ENCODE measurements around the gene PHF5A. TPM values are rescaled to one million over a fixed set of nuclear protein-coding genes. Genes with fewer than 3 reads are reported as not detected.

The PHF5A gene
- total and polyA plus RNA-seq, 4 donors = 15.8 to 31.7 (median 23.2) TPM

DNA sequence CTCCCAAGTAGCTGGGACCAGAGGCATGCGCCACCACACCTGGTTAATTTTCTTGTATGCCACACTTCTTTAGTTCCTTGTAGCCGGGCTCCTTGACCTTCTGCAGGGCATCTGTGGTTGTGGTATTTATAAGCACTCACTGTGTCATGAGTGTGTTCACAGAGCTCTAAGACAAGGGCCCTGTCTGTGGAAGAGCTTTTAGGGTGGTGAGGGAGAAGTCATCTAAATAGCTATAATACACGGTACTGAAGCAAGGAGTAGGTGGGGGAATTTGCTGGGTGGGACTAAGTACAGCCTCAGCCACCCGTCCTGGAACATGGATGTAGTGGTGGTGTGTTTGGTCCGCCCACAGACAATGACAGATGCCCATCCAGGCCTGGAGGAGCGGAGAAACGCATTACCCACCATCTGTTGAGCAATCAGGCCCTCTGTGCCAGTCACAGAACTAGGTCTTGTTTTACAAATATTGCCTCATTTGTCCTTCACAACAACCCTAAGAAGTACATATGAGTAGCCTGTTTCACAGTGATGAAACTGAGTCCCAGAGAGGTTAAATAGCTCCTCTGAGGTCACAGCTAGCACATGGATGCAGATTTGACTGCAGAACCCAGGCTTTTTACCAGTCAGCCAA lies 10.5 kb upstream of the PHF5A start (continued):
- TF ChIP-seq, protein P1, sequence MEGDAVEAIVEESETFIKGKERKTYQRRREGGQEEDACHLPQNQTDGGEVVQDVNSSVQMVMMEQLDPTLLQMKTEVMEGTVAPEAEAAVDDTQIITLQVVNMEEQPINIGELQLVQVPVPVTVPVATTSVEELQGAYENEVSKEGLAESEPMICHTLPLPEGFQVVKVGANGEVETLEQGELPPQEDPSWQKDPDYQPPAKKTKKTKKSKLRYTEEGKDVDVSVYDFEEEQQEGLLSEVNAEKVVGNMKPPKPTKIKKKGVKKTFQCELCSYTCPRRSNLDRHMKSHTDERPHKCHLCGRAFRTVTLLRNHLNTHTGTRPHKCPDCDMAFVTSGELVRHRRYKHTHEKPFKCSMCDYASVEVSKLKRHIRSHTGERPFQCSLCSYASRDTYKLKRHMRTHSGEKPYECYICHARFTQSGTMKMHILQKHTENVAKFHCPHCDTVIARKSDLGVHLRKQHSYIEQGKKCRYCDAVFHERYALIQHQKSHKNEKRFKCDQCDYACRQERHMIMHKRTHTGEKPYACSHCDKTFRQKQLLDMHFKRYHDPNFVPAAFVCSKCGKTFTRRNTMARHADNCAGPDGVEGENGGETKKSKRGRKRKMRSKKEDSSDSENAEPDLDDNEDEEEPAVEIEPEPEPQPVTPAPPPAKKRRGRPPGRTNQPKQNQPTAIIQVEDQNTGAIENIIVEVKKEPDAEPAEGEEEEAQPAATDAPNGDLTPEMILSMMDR (IDR thresholded peaks at IDR 0.05; ENCODE audit: low read depth, low read length, missing input control) = no peak
- TF ChIP-seq TAF1 (conservative IDR thresholded peaks at IDR 0.05) (no peak), HNF4A (conservative IDR thresholded peaks at IDR 0.05) (peak; percentile 82 to 87), YY1 (IDR thresholded peaks at IDR 0.05) (peak; percentile 72), HNF4G (IDR thresholded peaks at IDR 0.05) (no peak), SP1 (IDR thresholded peaks at IDR 0.05) (peak; percentile 77), RAD21 (IDR thresholded peaks at IDR 0.05) (peak; percentile 26 to 51)
- TF ChIP-seq, protein P2, sequence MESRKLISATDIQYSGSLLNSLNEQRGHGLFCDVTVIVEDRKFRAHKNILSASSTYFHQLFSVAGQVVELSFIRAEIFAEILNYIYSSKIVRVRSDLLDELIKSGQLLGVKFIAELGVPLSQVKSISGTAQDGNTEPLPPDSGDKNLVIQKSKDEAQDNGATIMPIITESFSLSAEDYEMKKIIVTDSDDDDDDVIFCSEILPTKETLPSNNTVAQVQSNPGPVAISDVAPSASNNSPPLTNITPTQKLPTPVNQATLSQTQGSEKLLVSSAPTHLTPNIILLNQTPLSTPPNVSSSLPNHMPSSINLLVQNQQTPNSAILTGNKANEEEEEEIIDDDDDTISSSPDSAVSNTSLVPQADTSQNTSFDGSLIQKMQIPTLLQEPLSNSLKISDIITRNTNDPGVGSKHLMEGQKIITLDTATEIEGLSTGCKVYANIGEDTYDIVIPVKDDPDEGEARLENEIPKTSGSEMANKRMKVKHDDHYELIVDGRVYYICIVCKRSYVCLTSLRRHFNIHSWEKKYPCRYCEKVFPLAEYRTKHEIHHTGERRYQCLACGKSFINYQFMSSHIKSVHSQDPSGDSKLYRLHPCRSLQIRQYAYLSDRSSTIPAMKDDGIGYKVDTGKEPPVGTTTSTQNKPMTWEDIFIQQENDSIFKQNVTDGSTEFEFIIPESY (IDR thresholded peaks at IDR 0.05) = peak; percentile 69

DNA sequence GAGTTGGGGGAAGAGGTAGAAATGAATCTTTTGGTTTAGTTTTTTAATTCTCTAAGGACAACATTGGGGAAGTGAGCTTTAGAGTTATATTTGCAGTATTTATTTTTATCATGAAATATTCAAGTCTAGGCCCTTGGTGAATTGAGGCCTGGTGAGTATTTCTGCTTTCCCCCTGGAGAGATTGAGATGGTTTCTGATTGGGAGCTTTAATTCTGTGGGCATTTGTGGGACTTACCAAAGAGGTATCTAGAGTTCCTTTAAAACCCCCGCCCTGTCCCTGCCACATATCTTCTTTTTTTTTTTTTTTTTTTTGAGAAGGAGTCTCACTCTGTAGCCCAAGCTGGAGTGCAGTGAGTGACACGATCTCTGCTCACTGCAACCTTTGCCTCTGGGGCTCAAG lies 10.0 kb upstream of the PHF5A start:
- Histone ChIP-seq H3K27me3 (ENCODE audit: control insufficient read depth in 4 of 4, insufficient read depth in 4 of 4, low read length in 3 of 4) (no peaks in the 10 kb centered on the region), H3K9me3 (ENCODE audit: control insufficient read depth in 4 of 4, low read length in 3 of 4) (no peaks in the 10 kb centered on the region), H3K4me1 (ENCODE audit: control insufficient read depth in 4 of 4, insufficient read depth in 4 of 4, low read length in 3 of 4) (peaks cover 7 to 45% (median 38%) of the 10 kb centered on the region in 4 donors), H3K9ac (ENCODE audit: low read depth in 1 of 2, low read length in 2 of 2) (no peak overlapping the region), H3K27ac (ENCODE audit: low read depth in 1 of 2, low read length in 2 of 2) (peak overlapping the region; percentile 29 to 47), H3K4me3 (ENCODE audit: low read depth in 1 of 3, low read length in 3 of 3) (no peak overlapping the region), H3K36me3 (ENCODE audit: control insufficient read depth in 4 of 4, insufficient read depth in 3 of 4, low read depth in 1 of 4, low read length in 3 of 4) (peaks cover 0 to 2% (median 0%) of the 10 kb centered on the region in 4 donors)
- DNase-seq (ENCODE audit: low spot score) = no peak
- TF ChIP-seq HNF4A (conservative IDR thresholded peaks at IDR 0.05) = no peak
- 89% methylated on average over 2 of the region's 2 CpGs for WGBS

DNA sequence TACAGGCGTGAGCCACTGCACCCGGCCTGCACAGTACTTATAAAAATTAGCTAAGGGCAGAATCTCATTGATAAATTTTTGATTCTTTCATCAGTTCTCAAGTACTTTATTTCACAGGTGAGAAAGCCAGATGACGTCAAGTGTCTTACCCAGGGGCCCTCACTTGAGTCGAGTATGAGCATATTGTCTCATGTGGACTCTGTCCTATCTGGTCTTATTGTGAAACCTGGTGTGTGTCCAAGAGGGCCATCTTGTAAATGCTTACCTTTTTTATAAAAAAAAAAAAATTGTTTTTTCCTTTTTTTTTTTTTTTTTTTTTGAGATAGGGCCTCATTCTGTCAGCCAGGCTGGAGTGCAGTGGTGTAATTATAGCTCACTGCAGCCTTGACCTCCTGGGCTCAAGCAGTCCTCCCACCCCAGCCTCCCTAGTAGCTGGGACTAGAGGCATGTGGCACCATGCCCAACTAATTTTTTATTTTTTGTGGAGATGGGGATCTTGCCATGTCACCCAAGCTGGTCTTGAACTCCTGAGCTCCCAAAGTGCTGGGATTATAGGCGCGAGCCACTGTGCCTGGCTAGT lies 6.5 kb upstream of the PHF5A start:
- H3K4me3 ChIP-seq (ENCODE audit: low read depth in 1 of 3, low read length in 3 of 3) = no peak overlapping the region
- peak; percentile 53 for TF ChIP-seq YY1 (IDR thresholded peaks at IDR 0.05)
- no peak for TF ChIP-seq NR2F2 (IDR thresholded peaks at IDR 0.05)
- TF ChIP-seq FOXA2 (IDR thresholded peaks at IDR 0.05) = no peak
- peak in 1 of 2 donors; percentile 13 for TF ChIP-seq JUND (IDR thresholded peaks at IDR 0.05)
- peak; percentile 41 for TF ChIP-seq HNF4G (IDR thresholded peaks at IDR 0.05)
- peak in 1 of 2 donors; percentile 20 for TF ChIP-seq RXRA (IDR thresholded peaks at IDR 0.05)
- no peak for TF ChIP-seq FOXA1 (IDR thresholded peaks at IDR 0.05)
- TF ChIP-seq HNF4A (conservative IDR thresholded peaks at IDR 0.05) = peak; percentile 66 to 79
- DNase-seq (ENCODE audit: low spot score) = no peak

More for the DNA sequence above, 6.5 kb upstream of the PHF5A start:
- no peak overlapping the region for H3K27ac ChIP-seq (ENCODE audit: low read depth in 1 of 2, low read length in 2 of 2)
- peaks cover 7 to 59% (median 54%) of the 10 kb centered on the region in 4 donors for H3K4me1 ChIP-seq (ENCODE audit: control insufficient read depth in 4 of 4, insufficient read depth in 4 of 4, low read length in 3 of 4)
- H3K9me3 ChIP-seq (ENCODE audit: control insufficient read depth in 4 of 4, low read length in 3 of 4) = no peaks in the 10 kb centered on the region
- H3K27me3 ChIP-seq (ENCODE audit: control insufficient read depth in 4 of 4, insufficient read depth in 4 of 4, low read length in 3 of 4) = no peaks in the 10 kb centered on the region
- H3K36me3 ChIP-seq (ENCODE audit: control insufficient read depth in 4 of 4, insufficient read depth in 3 of 4, low read depth in 1 of 4, low read length in 3 of 4) = peaks cover 0 to 2% (median 2%) of the 10 kb centered on the region in 4 donors
- H3K9ac ChIP-seq (ENCODE audit: low read depth in 1 of 2, low read length in 2 of 2) = no peak overlapping the region
- 77% methylated on average over 6 of the region's 6 CpGs for WGBS

Measured in liver (tissue), 9 donors.